Left colon (tissue), 2 donors: ENCODE measurements around the gene NEUROD1. TPM values are rescaled to one million over a fixed set of nuclear protein-coding genes. Genes with fewer than 3 reads are reported as not detected.

Source experiments
- ATAC-seq: fragments of 200-7000 bp; cut with Tn5 transposase; one replicate; pipeline ENCODE4 v1.9.1; 2020; ENCODE audit warnings: mild to moderate bottlenecking, moderate library complexity
- DNase-seq, 2 donors: peaks; one replicate each; pipeline ENCODE4 v3.0.0-alpha.2; 2020
- intact Hi-C, 2 donors: fragments of 100-400 bp; cut with DNase I in 1 of 2; cut with micrococcal nuclease in 1 of 2; formaldehyde crosslinking; loops; one replicate each; pipeline versions ENCODE4 v1.11.2 to v1.14.0; 2022; cut with DNase I, micrococcal nuclease
- total RNA-seq, 2 donors: library from RNA; stranded (reverse); fragmentation: NEBNext Ultra II Directional; extraction: Animal tissue kit (Norgen Biotek cat#: 25700); gene quantifications; one replicate each; pipeline ENCODE4 v1.2.1, GENCODE V29; 2021
- donor health status: DM: no; HTN: no; CAD: no.
- donor health status: DM: yes; HTN: yes; CAD: no.

Gene NEUROD1
- total RNA-seq, 2 donors from 2014 or later = 2.2 to 3.3 TPM

- intact Hi-C loops = no loop called here
- DNase-seq (no peak), ATAC-seq (no peak)
Measured at GRCh38 chr2:181682026-181682789, 1.9 kb upstream of the NEUROD1 start.

GRCh38 chr2:181680937-181681811 is 857 bp upstream of the NEUROD1 start:
- intact Hi-C loops = no loop called here
- DNase-seq (no peak), ATAC-seq (no peak)

- ATAC-seq = no peak
- no peak for DNase-seq
- intact Hi-C loops = no loop called here
Measured at GRCh38 chr2:181679544-181679979, 755 bp downstream of the NEUROD1 start.

DNA sequence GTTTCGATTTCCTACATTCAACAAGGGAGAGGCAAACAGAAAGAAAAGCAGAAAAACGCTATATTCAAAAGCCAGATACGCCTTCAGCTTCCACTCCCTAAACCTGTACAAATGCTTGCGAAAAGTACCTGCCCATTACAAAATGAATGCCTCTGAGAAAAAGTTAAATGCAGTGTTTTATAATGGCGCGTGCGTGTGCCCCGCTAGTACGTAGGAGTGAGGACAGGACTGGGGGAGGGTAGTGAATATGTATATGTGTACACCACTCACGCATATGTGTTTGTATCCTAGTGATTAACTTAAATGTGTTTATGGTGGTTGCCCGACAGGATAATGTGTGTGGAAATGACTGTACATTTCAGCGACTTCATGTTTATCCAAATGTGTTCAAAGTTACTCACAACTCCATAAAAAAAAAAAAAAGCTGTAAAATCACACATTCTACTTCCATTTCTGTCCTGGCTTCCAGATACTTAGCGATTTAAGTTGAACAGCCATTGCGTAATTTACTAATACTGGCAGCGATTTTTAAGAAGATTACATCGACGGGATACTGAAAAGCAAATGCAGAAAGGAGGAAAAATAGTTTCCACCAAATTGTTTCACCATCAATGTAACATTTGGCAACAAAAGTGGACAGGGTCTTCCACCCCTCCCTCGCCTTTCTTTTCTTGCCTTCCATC is 1.3 kb downstream of the NEUROD1 start:
- intact Hi-C loops = no loop called here
- DNase-seq = no peak
- ATAC-seq = no peak

DNA sequence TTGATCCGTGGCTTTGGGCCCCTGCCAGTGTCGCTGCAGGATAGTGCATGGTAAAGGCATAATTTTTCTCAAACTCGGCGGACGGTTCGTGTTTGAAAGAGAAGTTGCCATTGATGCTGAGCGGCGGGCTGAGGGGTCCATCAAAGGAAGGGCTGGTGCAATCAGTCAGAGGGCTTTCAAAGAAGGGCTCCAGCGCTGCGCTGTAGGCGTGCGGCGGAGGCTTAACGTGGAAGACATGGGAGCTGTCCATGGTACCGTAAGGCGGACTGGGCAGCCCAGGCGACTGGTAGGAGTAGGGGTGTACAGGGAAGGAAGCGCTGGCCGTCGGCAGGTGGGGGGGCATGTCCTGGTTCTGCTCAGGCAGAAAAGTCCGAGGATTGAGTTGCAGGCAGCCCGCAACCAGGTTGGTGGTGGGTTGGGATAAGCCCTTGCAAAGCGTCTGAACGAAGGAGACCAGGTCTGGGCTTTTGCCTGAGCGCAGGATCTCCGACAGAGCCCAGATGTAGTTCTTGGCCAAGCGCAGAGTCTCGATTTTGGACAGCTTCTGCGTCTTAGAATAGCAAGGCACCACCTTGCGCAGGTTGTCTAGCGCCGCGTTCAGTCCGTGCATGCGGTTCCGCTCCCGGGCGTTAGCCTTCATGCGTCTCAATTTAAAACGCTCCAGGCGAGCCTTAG is 2.3 kb downstream of the NEUROD1 start:
- peak; percentile 50 for ATAC-seq
- peak; percentile 39 to 65 for DNase-seq
- intact Hi-C loops = no loop called here

GRCh38 chr2:181675254-181675653 is 5.1 kb downstream of the NEUROD1 start:
- no peak for ATAC-seq

DNA sequence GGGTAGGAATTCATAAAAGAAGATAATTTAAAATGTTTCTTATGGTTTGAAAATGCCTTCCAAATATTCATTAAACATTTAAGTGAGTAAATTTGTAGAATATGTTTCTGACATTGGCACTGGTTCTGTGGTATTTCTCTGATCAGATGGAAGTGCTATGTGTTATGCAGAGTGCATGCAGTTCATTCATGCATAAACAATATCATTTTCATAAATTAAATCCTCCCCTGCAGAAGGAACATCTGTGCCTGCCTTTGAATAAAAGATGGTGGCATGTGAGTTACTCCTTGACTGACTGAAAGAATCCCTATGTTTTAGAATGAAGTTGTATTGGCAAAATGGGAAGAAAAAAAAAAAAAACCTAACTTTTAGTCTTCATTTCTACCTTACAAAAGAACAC is 5.9 kb downstream of the NEUROD1 start:
- DNase-seq (no peak), ATAC-seq (no peak)
- intact Hi-C loops = no loop called here

More at GRCh38 chr2:181675254-181675653, 5.1 kb downstream of the NEUROD1 start:
- intact Hi-C loops = no loop called here
- no peak for DNase-seq

DNA sequence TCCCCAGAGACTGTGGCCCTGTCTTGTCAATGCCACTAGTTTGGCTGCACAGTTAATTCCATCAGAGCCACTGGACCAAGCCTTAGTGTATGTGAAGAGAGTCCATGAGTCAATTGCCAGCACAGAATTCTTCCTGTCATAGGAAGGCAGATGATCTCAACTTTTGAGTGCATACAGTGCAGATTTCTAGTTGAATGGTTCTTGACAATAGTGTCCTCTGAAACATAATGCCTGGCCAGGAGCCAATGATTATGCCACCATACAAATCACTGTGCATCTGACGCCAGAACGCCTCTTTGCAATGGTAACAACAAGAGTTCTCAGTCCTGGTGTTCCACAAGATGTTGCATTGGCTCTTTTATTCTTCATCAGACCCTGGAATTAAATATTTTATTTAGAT is 7.1 kb downstream of the NEUROD1 start:
- intact Hi-C loops = no loop called here
- no peak for ATAC-seq
- no peak for DNase-seq

DNA sequence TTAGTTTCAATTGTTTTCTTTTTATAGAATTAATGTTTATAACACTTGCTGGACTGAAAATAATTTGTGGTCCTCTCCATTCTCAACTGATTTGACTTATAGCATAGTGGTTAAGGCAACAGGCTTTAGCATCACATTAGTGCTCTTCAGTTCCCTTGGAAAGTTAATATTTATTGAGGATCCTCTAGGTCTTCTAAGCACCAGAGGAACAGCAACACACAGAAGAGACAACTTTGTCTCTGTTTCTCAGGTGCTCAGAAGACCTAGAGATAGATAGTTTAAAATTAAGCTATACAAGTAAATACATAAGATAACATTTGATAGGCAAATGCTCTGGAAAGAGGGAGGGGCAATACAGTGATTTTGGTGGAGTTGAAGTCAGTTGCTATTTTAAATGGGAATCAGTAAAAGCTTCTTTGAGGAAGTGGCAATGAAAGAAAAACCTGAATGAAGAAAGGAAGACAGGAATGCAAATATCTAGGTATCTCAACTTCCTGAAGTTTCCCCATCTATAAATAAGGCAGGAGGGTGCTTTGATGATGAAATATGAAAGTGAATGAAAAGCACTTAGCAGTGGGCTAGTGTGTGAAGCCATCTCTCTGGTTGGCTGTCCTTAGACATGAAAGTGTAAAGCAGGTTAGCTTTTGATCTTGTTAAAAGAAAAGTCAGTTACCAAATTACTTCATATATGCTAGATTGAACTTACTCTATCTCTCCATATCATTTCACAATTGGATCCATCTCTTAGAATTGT is 7.9 kb downstream of the NEUROD1 start:
- intact Hi-C loops = no loop called here
- ATAC-seq = no peak
- DNase-seq = no peak

- DNase-seq (no peak), ATAC-seq (no peak)
- intact Hi-C loops = no loop called here
Measured at GRCh38 chr2:181670632-181671031, 9.7 kb downstream of the NEUROD1 start.

DNA sequence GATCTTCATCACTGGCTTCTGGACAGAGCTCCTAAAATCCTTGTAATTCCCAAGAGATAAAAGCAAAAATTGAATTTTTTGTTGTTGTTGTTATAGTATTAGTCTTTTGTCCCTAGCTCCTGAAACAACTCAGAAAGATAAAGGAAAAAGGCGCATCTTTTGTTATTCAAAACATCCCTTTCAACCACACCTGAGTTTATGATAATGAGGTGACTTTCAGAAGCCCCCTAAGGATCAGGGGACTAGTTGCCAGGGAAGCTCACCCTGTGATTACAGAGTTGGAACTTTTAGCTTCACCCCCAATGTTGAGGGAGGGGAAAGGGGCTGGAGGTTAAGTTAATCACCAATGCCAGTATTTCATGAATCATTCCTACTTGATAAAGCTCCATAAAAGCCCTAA is 13.1 kb downstream of the NEUROD1 start:
- DNase-seq = no peak
- ATAC-seq = no peak
- intact Hi-C loops = no loop called here

GRCh38 chr2:181662287-181662686 is 18.0 kb downstream of the NEUROD1 start:
- ATAC-seq = no peak
- intact Hi-C loops = no loop called here

GRCh38 chr2:181660181-181660580 is 20.1 kb downstream of the NEUROD1 start:
- intact Hi-C loops = no loop called here
- DNase-seq = no peak
- peak; percentile 70 for ATAC-seq

More at GRCh38 chr2:181662287-181662686, 18.0 kb downstream of the NEUROD1 start:
- no peak for DNase-seq

DNA sequence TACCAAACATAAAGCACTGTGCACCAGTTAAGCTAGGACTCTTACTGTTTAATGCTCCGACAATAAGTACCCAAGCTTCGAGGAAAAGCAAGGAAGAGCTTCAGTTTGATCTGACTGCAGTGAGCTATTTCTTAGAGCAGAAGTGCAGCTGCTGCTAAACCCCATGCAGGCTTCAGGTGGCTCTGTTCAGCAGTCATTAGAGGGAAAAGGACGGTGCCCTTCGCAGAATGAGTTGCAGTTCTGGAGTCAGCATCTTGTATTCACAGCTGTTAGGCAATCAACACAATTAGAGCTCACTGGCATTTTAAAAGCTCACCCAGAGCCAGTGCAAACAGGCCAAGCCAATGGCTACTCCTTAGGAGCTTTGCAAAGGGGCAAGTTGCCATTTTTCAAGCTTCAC is 21.9 kb downstream of the NEUROD1 start:
- DNase-seq (no peak), ATAC-seq (no peak)
- intact Hi-C loops = no loop called here

DNA sequence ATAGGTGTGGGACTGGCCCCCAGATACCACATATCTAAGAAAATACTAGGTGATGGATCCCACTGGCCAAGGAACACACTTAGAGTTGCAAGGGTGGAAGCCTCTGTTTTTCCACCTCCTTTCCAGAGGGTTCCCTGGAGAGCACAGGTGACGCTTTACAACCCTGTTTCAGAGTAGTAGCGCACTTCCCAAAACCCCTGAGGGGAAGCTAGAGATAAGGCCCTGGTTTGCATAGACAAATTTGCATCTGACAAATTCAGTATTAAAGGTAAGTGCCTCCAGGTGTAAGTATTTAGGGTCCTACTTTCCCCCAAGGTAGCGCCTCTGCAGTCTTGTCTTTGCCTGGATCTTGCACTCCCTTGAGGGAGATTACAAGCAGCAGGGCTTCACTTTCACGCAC is 22.9 kb downstream of the NEUROD1 start:
- ATAC-seq = no peak
- intact Hi-C loops = no loop called here
- DNase-seq = no peak

DNA sequence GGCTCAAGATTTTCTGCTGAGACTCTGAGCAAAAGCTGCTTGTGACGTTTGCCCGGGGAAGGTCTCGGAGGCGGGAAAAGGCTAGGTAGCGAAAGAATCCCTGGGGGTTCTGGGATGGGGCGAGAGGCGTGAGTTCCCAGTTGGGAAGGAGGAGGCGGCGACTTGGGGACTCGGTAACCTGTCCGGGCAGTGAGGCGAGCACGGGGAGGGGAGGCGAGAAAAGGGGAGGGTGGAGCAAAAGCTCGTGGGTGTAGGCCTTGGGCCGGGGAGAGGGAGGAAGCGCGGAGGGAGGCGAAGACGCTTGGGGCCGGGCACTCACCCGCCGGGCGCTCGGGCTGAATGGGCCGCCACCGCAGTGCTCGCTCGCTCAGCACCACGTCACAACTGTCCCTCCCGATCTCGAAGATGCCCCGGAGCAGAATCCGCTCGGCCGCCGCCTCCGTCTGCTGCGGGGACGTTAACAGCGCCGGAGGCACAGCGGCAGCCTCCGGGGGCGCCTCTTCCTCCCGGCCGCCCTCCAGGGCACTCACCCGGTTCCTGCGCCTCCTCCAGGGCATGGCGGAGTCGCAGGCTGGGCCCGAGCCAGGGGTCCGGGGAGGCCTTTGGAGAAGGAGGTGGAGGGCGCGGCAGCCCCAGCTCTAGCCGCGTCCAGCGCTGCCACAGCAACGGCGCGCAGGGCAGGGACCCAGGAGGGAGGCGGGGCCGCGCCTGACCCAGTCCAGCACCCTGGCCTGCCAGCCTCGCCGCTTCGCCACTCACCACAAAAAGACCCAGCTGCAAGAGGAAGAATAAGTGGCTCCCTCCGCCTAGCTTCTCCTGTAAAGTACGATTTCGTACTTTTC is 23.6 kb downstream of the NEUROD1 start, which contains the start of gene CERKL:
TSS of gene CERKL (minus strand) at position 656 of the 842 bp plus-strand sequence. CDS start at position 557, 99 bp downstream.
- ATAC-seq (peak; percentile 86), DNase-seq (peak; percentile 28 to 40)
- intact Hi-C loops = no loop called here

GRCh38 chr2:181655519-181655918 is 24.8 kb downstream of the NEUROD1 start:
- DNase-seq (no peak), ATAC-seq (no peak)
- intact Hi-C loops = no loop called here
